IPS-18c (cell line): ENCODE results near the gene DOCK11.

Experiments
- H3K4me3 ChIP-seq: 2 replicates; pipeline ENCODE4 v1.7.0; 2013; ENCODE audit warnings: low read depth, mild to moderate bottlenecking, low read length, moderate library complexity; ENCODE audit not compliant: insufficient read depth
- H3K9me3 ChIP-seq: one replicate; pipeline ENCODE4 v1.6.1; 2013; ENCODE audit warnings: mild to moderate bottlenecking, low read length, moderate library complexity; ENCODE audit not compliant: control insufficient read depth, insufficient read depth

The DOCK11 gene

DNA sequence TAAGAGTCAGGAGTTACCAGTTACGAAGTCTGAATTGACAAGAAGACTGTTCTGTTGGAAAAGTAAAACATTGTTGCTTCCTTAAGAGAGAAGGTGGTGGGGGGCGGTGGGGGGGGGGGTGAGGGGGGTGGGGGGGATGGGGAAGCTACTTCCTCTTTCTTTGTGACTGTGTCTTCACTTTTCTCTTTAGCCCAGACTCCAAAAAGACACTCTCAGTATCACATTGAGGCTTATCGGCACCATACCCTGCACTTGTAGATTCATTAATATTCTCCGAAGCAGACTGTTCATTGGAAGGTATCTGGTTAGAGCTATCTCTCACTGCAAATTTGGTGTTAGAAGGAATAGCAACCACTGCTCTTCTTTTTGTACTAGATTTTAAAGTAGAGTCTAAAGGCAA, 137.2 kb downstream of the DOCK11 start:
- Histone ChIP-seq H3K4me3 (no peak overlapping the region), H3K9me3 (no peaks in the 10 kb centered on the region)

DNA sequence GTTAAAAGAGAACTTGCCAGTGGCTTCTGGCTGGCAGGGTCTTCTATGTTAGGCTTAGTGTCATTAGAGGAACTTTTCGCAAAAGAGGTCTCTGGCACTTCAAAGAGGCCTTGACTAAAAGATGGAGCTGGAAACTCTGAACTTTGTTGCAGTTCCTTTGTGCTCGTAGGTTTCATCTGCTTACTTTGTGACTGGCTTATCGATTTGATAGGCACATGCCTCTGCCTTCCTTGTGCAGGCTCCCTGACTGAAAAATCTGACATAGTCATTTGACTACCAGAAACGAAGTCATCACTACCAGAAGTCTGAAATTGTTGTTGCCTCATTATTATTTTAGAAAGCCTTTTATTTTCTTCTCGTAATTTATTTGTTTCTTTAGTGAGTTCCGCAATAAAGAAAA, 137.9 kb downstream of the DOCK11 start:
- Histone ChIP-seq H3K9me3 (no peaks in the 10 kb centered on the region), H3K4me3 (no peak overlapping the region)

DNA sequence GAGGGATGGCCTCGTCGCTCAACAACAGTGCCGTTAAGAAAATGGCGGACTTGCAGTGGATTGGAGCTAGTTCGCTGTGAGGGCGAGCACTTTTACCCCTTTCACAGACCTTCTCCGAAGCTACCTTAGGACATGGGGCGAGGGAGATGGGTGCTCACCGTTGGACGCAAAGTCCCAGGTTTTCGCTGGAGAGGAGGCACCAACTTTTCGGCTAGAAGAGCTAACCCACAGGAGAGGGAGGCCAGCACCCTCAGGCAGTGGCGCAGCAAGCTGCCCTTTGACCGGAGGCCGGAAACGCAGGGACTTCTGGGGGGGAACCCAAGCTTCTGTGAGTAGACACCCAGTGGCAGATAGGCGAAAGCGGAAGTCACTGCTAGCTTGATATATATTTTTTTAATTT, 138.7 kb downstream of the DOCK11 start:
- no peak overlapping the region for H3K4me3 ChIP-seq

DNA sequence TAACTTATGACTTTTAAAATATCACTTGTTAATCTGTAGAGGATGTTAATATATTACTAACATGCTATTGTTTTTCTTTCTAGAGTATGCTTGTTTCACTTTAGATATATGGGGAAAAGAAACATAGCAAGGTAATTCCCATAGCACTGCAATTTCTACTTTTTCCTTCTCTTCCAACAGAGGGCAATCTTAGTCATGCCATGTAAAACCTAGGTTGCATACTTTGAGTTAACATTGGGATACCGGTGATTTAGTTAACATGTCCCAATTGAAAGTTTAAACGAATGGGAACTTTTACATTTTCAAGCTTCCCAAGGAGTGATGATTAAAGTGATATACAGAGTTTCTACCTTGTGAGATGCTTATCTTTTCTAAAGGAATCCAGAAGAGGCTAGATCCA, 142.4 kb downstream of the DOCK11 start:
- no peak overlapping the region for H3K4me3 ChIP-seq

More for the DNA sequence above, 138.7 kb downstream of the DOCK11 start:
- H3K9me3 ChIP-seq = no peaks in the 10 kb centered on the region

DNA sequence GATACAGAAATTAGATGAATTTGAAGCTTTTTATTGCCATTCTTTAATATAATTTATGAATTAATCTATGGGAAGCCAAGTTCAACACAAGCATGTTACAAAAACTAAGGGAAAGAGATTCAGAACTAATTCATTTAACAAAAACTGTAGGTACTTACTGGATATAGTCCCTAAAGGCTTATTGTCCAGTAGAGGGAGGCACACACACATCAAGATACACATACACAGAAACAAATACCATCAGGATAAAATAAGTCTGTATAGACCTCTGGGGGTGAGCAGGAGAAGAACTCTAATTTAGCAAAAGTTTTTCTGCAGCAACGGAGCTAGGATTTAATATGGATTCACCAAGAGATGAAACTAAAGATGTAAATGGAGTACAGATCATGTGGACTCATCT, 148.8 kb downstream of the DOCK11 start:
- Histone ChIP-seq H3K9me3 (no peaks in the 10 kb centered on the region), H3K4me3 (no peak overlapping the region)

More for the DNA sequence above, 142.4 kb downstream of the DOCK11 start:
- H3K9me3 ChIP-seq = no peaks in the 10 kb centered on the region

DNA sequence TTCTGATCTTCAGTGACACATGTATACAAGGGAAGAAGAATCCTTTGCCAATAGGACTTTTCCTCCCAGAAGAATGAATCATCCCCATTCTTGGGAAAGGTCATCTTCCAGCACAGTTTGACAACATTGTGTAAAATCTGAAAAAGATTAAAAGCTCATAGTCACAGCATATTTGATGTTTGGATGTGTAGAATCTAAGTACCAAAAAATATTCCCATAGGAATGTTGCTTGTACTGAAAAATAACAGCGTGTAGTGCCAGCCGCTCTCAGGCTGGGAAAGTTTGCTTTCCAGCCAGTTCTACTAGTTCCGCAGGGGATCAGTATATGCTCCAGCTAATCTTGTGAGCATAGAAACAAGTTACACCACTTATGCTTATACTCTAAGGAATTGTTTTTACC, 157.1 kb downstream of the DOCK11 start:
- H3K9me3 ChIP-seq = peaks cover 2% of the 10 kb centered on the region
- H3K4me3 ChIP-seq = no peak overlapping the region

DNA sequence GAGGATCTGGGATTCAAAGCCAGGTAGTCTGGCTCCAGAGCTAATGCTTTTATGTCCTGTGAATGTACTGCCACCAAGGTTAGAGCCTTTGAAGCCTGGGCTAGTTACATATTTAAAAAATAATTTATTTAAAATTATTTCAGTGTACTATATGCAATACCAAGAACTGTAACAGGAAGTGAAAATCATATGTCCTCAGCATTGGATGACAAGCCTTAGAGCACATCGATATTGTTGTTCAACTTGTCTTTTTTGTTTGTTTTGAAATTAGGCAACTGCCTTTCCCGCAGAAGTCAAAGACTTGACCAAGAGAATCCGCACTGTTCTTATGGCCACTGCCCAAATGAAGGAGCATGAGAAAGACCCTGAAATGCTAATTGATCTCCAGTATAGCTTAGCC, 158.7 kb downstream of the DOCK11 start:
- H3K4me3 ChIP-seq = no peak overlapping the region

DNA sequence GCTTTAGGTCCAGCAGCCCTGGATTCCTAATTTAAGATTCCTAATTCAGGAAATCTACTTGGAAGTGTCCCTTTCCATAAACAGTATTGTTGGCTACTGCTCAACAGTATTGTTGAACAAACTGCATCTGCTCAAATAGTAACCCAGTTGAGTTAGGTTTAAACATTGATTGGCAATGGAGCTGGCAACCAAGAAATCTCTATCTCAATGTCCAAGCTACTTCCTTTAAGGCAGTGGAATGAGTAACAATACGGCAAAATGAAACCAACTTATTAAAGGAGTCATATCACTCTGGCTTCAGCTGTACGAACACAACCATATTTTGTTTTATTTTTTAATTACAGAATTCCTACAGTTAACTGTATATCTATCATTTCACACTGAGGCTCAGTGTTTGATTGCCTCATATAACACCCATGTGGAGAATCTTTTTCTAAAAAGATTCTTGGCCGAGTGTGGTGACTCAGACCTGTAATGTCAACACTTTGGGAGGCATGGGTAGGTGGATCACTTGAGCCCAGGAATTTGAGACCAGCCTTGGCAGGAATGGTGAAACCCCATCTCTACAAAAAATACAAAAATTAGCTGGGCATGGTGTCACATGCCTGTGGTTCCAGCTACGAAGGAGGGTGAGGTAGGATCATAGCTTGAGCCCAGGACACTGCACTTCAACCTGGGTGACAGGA, 160.1 kb downstream of the DOCK11 start:
- Histone ChIP-seq H3K4me3 (no peak overlapping the region), H3K9me3 (peaks cover 2% of the 10 kb centered on the region)

More for the DNA sequence above, 158.7 kb downstream of the DOCK11 start:
- H3K9me3 ChIP-seq = peaks cover 2% of the 10 kb centered on the region

DNA sequence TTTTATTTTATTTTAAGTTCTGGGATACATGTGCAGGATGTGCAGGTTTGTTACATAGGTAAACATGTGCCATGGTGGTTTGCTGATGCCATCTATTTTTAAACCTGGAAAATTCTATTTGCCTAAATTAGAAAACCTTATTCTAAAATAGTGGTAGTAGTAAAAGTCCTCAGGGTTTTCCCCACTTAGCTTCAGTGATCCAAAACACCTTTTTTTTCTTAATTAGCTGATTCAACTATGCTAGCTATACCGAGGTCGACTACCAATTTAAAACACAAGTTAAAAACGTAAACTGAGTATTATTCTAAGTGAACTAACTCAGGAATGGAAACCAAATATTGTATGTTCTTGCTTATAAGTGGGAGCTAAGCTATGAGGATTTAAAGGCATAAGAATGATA, 161.8 kb downstream of the DOCK11 start:
- H3K9me3 ChIP-seq = peaks cover 2% of the 10 kb centered on the region
- H3K4me3 ChIP-seq = no peak overlapping the region

DNA sequence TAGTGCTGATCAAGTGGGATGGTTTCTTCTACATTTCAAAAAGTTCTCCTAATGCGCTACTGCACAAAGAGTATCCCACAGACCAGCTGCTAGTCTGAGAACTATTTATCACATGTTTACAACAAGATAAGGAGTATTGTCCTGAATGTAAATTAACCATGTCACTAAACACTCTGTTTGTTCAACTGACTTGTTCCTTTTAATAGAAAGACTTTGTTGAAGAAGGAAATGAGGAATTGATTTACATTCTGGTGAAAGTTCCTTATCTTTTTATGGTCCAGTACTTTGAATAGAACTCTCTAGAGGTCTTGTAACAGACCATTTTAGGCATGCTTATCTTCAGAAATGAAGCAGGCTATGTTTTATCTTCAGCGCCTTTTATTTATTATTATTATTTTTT, 164.5 kb downstream of the DOCK11 start:
- H3K4me3 ChIP-seq = no peak overlapping the region
- H3K9me3 ChIP-seq = peaks cover 2% of the 10 kb centered on the region

DNA sequence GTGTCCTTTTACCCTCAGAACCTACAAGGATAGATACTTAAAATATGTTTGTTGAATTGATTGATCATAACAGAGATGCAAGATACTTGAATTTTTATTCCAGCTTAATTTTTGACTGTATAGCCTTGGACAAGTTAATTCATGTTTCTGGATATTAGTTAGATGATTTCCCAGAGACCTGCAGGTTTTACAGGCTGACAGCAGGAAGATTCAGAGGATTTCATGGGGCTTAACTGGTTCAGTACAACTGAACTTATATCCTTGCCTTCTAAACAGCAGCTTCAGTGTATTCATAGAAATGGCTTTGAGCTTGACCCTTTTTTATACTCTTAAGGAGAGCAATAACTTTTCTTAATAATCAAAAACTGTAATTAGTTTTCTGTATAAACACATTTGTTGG, 169.6 kb downstream of the DOCK11 start:
- Histone ChIP-seq H3K4me3 (no peak overlapping the region), H3K9me3 (peaks cover 4% of the 10 kb centered on the region)

DNA sequence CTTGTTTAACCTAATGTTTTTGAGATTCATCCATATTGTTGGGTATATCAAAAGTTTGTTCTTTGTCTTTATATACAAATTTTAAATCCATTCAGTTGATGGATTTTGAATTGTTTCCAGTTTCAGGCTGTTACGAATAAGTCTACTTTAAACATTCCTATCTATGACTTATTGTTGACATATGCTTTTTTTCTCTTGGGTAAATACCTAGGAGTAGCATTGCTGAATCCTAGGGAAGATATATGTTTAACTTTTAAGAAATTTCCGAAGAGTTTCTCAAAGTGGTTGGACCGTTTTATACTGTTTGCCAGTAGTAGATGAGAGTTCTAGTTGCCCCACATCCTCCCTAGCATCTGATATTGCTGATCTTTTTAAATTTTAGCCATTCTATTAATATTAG, 170.9 kb downstream of the DOCK11 start:
- Histone ChIP-seq H3K9me3 (peaks cover 4% of the 10 kb centered on the region), H3K4me3 (no peak overlapping the region)

DNA sequence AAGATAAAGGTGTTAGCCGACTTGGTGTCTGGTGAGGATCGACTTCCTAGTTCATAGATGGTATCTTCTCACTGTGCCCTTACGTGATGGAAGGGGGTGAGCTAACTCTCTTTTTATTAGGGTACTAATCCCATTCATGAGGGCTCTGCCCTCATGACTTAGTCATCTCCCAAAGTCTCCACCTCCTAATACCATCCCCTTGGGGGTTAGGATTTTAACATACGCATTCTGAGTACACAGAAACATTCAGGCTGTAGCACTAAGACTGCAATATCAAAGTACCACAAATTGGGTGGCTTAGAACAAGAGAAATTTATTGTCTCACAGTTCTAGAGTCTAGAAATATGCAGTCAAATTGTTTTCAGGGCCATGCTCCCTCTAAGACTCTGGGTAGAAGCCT, 173.8 kb downstream of the DOCK11 start:
- Histone ChIP-seq H3K4me3 (no peak overlapping the region), H3K9me3 (peaks cover 4% of the 10 kb centered on the region)

DNA sequence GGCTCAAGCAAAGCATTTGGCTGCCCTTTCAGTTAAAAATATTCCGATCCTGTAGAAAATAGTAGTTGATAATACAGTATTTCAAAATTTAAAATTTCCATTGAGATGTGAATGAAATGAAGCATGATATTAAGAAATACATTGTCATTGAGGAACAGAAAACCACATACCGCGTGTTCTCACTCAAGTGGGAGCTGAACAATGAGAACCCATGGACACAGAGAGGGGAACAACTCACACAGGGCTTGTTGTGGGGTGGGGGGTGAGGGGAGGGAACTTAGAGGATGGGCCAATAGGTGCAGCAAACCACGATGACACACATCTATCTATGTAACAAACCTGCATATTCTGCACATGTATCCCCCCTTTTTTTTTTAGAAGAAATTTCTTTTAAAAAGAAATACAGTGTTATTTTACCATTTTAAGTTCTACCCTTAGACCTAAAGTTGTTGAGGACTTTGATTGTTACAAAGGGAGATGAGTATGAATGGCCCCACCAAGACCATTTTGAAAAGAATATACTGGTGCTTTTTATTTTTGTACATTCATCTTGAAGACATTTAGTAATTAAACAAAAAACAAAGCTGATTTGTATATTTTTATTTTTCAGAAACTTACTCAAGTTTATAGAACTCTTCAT, 179.8 kb downstream of the DOCK11 start:
- Histone ChIP-seq H3K9me3 (no peaks in the 10 kb centered on the region), H3K4me3 (no peak overlapping the region)

DNA sequence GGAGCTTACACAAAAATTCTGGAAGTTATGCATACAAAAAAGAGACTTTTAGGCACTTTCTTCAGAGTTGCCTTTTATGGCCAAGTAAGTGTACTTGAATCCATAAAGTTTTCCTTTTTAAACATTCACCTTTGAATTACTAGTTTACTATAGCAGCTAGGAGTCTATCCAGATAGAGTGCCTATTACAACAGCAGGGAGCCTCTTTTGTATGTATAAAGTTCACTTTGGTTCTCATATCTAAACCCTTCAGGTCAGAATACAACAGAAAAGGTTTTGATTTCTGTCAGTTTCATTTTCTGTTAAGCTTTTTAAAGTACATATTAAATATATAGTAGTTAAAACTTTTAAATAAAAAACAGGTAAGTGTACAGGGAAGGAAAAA, 180.3 kb downstream of the DOCK11 start:
- Histone ChIP-seq H3K9me3 (no peaks in the 10 kb centered on the region), H3K4me3 (no peak overlapping the region)

DNA sequence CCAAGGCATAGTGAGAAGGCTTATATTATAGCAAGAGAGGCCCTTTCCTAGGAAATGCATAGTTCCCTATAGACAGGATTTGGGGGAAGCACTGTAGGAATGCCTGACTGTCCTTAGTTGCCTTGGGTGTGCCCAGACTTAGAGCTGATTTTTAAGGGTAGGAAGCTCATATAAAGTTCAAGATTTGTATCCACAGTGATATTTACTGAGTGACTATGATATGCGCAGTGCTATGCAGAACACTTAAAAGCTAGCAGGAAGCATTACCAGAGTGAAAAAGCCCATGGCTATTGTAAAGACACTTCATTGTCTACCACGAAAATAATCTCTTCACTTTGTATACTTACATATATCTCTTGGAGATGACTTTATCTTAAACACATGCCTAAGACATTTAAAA, 181.7 kb downstream of the DOCK11 start:
- Histone ChIP-seq H3K9me3 (no peaks in the 10 kb centered on the region), H3K4me3 (no peak overlapping the region)

DNA sequence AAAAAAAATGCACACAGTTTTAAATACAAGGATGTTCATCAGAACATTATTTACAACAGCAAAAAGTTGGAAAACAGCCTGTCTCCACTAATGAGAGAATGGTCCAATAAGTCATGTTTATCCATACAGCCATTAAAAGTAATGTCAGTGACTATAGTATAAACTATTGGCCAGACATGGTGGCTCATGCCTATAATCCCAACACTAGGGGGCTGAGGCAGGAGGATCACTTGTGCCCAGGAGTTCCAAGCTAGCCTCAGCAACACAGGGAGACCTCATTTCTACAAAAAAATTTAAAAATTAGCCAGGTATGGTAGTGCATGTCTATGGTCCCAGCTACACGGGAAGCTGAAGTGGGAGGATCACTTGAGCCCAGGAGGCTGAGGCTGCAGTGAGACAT, 183.7 kb downstream of the DOCK11 start:
- H3K4me3 ChIP-seq = no peak overlapping the region
- no peaks in the 10 kb centered on the region for H3K9me3 ChIP-seq

DNA sequence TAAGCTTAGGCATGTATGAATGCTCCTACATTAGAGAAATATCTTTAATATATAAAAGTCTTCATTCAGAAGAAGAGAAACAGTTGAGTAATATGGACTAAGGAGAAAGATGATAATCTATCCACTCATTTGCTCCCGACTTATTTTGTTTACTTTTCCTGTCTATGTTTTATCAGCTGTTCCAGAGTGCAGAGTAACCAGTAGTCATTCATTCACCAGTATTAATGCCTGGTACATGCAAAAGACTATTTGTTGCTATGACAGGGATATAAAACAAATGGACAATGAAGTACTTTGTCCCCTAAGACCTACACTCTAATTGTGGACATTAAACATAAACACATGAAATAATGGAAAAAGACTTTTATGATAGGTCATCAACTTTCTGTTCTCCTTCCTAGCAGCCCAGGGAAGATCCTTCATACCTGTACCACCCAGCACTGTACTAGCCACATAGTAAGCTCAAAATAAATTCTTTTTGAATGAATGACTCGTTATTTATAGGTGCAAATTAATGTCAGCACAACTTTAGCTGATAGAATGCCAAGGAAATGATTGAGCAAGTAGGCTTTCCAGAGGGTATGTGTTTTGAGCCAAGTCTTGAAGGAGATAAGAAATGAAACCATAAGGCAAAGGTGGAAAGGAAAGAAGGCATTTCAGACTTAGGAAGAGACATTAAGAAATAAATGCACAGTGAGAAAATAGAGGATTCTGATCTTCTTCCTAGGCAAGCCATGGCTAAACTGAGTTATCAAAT, 186.8 kb downstream of the DOCK11 start:
- no peaks in the 10 kb centered on the region for H3K9me3 ChIP-seq
- H3K4me3 ChIP-seq = no peak overlapping the region
